Fibroblast of peridontal ligament (primary cell): Measurements from ENCODE around the gene SPEG.
A peak's percentile ranks its signal among the peaks of the same experiment; 100 is the strongest.

Experiments used
- DNase-seq: peaks from one replicate; pipeline ENCODE4 v3.0.0-alpha.2; 2010; ENCODE audit errors: extremely low read depth

SPEG gene

DNA sequence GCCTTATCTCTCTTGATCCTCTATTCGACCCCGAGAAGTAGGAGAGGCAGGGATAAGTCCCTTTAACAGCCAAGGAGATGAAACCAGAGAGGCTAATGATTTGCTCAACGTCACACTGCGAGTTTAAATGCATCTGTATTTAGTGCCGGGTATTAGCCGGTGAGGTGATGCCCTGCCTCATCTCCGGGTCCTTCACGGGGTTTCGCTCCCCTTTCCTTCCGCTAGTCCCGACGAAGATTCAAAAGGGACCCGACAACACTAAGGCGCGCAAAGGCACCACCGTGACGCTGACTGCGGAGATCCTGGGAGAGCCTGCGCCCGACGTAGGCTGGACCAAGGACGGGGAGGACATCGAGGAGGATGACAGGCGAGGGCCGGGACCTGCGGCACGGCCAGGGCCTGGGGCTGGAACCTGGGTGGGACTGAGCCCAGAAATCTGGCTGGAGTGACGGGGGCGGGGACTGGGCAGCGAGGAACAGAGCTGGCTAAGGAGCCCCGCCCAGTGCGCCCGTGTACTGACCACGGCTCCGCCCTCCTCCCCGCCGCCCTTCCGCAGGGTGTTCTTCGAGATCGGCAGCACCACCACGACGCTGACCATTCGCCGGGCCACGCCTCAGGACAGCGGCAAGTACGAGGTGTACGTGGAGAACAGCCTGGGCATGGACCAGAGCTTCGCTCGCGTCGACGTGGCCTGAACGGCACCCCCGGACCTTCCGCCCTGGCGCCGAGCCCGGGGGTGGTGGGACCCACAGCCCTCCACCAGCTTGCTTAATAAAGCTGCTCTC is 63.0 kb downstream of the SPEG start:
- peak; percentile 62 for DNase-seq

DNA sequence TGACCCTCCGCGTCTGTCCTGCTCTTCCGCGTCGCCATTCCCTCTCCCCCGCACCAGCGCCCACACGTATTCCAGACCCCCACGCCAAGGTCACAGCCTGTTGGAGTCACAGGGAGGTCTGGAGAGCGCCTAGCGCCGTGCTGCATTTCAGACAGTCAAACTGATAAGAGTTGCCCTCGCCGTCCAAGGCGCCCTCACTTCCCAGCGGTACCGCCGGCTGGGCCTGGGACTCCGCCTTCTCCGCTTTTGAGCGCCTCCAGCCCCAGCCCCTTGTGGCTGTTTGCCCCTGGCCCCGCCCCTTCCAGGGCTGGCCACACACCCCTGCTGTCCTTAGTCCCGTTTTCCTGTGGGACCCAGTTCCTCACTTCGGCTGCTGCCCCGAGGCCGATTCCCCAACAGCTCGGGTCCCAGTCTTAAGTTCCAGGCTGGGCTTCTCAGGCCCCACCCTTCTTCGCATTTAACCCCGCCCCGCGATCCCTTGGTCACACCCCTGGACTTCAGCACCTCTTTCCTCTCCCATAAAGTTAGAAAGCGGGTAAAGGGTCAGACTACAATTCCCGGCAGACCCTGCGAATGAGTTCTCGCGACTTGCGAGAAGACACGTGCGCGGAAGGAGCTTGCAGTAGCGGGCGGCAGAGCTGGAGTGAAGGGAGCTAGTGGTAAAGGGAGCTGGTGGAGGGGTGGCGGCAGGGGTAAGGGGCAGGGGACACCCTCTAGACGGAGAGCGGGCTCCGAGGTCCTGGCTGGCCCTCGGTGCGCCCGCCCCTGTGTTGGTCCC is 63.8 kb downstream of the SPEG start, which contains the start of gene GMPPA:
Gene GMPPA (plus strand): TSS at position 612 of the 778 bp plus-strand sequence. CDS start 1,085 bp downstream, outside the sequence.
- DNase-seq, result peak; percentile 99

DNA sequence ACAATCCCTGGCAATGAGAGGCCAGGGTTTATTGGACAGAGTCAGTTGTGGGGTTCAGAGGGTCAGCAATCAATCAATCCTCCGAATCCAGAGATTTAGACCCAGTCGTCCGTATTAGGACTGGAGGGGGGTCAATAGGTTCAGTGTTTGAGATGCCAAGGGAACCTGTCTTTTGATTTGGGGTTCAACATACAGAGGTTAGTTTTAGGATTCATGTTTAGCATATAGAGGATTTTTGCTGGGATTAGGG is 64.3 kb downstream of the SPEG start:
- DNase-seq, result no peak

DNA sequence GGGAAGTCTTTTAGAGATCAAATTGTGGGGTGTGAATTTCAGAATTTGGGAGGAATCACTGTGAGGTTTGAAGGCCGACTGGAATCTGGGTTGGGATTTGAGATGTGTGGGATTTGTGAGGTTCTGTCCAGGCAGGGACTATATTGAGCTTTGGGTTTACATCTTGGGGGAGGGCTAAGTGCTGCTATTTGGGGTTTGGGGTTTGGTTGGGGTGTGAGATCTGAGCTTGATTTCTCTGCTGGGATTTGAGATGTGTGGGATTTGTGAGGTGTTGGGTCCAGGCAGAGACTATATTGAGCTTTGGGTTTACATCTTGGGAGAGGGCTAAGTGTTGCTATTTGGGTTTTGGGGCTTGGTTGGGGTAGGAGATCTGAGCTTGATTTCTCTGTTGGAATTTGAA is 64.9 kb downstream of the SPEG start:
- DNase-seq, result no peak

DNA sequence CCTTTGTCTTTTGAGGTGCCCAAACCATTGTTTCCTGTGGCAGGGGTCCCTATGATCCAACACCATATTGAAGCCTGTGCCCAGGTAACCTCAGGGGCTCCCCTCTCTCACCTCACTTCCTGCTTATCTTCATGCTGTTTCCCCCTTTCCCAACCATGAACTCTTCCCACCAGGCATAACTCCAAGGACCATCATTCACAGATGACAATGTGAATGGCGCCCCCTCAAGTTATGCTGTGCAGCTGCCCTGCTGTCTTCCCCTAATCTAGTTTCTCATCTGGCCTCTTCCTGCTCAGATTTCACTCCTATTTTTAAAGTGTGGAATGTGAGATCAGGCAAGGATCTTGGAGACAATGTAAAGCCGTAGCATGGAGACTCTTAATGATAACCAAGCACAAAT is 65.5 kb downstream of the SPEG start:
- peak; percentile 29 for DNase-seq

DNA sequence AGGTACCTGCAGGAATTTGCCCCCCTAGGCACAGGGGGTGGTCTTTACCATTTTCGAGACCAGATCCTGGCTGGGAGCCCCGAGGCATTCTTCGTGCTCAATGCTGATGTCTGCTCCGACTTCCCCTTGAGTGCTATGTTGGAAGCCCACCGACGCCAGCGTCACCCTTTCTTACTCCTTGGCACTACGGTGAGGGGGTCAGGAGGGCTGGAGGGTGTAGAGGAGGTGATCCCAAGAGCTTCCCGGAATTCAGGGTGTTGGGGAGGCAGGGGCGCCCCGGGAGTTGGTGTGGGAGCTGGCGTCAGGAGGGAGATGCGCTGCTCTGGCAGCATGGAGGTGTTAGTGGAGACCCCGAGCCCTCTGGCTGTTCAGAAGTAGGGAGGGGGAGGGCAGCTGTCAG is 67.2 kb downstream of the SPEG start:
- no peak for DNase-seq

DNA sequence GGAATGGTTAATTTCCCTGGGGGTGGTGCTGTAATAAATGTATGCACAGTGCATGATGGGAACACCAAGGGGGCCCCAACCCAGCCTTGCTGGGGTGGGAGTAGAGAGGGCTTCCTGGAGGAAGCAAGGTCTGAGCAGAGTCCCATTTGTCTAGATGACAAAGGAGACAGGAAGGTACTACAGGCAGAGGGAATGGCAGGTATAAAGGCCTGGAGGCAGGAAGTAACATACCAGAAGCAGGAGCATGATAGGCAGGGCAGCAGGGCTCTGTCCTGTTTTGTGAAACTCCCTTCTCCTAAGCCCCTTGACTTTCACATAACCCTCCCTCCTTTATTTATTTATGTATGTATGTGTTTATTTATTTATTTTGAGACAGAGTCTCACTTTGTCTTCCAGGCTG is 68.0 kb downstream of the SPEG start:
- no peak for DNase-seq

DNA sequence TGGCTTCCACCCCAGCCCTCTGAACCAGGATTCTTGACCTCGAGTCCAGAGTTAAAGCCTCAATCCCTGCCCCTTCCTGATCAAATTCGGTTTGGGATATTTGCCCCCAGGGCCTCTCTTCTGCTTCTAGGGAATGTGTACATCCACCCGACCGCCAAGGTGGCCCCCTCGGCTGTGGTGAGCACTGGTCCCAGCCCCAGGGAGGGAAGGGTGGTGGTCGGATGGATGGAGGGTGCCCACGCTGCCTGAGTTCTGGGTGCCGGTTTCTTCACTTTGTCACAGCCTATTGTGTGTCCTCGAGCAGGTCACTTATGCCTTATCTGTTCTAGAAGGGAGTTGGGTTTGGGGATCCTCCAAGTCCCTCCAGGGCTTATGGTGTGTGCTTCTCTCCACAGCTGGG is 70.9 kb downstream of the SPEG start:
- DNase-seq, result no peak

DNA sequence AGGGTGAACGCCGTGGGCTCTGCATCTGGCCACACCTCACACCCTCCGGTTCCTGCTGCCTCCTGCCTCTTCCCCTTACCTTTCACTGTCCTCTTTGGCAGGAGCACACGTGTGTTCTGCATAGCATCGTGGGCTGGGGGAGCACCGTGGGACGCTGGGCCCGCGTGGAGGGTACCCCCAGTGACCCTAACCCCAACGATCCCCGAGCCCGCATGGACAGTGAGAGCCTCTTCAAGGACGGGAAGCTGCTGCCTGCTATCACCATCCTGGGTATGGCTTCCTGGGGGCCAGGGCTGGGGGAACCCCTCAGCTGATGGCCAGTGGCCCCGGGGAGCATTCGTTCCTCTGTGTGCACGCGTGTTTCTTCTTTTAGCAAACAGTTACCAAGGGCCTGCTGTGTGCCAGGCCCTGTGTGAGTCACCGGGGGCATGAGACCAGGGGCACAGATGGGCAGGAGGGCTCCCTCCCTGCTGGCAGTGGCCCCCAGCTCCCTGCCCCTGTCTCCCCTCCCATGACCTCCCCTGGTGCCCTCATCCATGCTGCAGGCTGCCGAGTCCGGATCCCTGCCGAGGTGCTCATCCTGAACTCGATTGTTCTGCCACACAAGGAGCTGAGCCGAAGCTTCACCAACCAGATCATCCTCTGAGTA is 71.6 kb downstream of the SPEG start:
- DNase-seq, result no peak

DNA sequence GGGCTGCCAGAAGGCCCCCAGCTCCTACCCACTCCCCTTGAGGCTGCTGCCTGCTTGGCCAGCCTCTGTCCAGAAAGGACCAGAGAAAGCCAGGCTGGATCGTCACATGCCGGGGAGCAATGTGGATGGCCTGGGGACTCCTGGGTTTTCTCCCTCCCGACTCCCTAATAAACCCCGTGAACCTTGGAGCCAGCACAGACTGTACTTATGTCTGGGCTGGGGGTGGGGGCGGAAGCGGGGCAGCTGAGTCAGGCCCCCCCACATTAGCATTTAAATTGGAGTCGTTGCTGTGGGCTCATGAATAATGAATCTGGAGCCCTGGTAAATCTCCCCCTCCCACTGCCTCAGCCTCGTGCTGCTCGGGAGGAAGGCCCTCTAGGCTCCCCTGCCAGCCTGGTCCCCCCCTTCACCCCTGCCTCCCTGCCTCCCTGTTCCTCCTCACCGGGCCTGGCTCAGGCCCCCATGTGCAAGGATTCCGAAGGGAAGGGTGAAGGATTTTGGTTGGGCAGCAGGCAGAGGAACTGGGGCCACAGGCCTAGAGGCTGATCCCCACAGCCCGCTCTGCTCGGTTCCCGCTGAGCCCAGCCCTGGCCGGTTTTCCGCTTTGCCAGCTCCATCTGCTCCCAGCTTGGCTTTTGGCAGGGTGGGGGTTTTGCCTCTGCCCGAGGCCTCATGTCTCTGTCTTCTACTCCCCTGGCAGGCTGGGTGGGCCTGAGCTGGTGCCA is 72.3 kb downstream of the SPEG start:
- DNase-seq, result no peak

DNA sequence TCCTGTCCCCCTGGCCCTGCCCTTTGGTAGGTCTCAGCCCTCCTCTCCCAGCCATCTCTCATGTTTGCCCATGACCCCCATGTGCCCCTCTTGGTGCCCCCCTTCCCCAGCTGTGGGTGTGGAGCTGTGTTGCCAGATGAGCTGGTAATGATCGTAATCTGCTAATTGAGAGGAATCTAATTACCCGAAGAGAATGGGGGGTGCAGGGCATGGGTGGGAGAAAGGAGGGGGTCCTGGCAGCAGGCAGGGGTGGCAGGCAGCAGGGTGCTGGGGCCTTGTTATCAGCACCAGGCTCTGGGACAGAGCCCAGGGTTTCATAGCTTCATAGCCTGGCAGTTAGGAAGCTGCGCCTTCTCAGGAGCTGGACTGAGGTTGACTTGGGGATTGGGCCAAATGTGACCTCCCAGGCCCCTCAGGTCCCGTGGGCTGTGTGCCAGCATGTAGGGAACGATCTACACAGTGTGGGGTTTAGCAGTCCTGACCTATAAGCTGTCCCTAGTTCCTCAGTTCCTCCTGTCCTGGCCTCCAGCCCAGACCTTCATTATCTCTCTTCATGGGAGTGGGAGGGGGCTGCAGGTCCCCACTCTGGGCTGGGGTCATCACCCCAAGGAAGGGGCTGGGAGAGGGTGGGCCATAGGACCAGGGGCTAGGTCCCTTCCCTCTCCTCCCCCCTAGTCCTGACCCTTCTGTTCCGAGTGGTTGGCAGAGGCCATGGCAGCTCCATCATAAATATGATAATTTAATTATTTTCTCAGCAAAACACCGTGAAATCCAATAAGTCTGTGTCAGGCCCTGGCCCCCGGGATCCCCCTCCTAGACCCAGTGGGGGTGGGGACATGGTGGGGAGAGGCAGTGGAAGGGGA is 73.2 kb downstream of the SPEG start:
- DNase-seq, result no peak

DNA sequence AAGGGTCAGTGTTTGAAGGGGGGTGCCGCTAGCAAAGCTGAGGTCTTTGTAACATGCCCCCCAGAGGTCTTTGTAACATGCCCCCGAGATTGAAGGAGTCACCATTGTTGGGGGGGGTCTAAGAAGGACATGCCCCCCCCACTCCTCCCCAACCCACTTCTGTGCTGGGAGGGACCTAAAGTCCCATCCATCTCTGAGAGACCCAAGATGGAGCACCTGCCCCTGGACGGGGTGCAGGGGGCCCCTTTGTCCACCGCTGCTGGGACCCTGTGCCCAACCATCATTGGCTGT is 73.7 kb downstream of the SPEG start:
- DNase-seq, result no peak

DNA sequence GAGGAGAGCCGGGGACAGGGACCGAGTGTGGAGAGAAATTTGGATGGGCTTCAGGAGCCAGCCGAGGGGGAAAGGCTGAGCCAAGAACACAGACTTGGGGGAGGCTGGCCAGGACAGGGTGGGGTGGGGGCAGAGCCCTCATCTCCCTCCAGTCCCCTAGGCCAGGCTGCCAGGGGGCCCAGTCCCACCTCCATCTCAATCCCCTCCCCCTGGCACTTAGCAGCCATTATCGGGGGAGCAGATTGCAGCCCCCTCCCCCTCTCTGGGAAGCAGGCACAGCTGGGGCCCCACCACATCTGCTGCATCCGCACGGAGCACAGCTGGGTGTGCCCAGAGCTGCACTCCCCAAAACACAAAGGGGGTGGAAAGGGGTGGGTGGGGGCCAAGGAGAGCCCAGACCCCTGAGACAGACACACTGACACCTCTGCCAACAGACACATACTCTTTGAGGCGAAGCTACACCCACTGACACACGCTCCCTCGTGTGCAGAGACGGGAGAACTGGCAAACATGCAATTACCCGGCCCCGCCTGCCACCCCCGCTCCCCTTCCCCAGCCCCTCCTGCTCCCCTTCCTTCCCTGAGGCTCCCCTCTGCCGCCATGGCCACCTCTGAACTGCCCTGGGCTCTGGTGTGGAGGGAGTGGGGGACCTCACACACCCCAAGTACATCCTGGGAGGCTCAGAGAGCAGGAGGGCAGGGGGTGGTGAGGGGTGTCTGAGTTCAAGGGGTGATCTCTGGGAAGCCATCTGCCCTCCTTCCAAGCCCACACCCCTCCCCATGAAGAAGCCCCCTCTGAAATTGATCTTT is 74.5 kb downstream of the SPEG start:
- no peak for DNase-seq

DNA sequence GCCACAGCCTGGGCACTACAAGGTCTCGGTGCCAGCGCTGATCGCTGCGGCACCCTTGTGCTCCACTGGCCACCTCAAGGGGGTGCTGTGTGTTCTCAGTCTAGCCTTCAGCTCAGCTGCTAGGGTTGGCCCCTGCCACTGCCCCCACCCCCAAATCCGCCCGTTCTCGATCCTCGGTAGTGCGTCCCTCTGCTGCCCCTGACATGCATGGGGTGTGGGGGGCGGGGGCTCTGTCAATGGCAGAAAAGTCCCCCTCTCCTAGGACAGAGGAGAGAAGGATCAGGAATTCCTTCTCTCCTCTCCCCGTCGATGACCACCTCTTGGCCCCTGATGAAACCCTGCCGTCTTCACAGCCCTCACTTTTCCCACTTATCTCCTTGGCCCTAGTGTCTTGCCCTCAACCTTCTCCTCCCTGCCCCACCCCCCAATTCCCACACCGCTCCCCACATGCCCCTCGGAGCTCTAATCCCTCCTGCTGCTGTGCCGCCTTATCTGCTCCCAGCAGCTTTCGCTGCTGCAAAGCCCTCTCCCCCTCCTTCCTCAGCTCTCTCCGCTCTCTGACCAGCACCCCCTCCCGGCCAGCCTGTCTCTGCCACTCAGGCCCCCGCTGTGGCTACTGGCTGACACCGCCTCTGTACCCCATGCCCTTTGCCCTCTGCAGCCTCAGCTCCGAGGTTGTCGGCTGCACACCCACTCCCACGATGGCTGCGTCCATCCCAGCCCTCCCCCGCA is 75.3 kb downstream of the SPEG start:
- DNase-seq, result peak; percentile 45

DNA sequence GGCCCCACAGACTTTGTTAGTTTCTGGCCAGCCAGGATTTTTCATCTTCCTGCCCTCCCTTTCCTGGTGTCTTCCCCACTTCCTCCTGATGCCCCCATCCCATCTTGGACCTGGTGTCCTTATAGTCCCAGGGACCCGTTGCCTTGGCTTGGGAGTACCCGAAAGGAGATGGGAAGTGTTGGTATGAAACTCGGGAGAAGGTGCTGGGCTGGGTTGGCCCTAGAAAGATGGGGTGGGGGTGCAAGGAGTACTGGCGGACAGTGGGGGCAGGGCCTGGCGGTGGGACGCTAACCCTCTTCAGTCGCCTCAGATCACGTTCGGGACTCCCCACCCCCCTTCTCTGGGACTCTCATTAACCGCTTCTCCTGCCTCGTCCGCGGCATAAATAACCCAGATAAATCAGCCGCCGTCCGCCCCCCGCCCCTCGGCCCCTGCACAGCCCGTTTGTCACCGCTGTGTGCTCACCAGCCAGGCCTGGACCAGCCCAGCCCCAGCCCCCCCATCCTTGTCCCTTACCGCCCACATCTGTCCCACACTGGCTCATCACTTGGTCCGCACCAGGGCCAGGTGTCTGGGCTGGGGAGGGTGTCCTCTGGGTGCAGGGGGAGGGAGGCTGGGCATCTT is 76.0 kb downstream of the SPEG start:
- no peak for DNase-seq

DNA sequence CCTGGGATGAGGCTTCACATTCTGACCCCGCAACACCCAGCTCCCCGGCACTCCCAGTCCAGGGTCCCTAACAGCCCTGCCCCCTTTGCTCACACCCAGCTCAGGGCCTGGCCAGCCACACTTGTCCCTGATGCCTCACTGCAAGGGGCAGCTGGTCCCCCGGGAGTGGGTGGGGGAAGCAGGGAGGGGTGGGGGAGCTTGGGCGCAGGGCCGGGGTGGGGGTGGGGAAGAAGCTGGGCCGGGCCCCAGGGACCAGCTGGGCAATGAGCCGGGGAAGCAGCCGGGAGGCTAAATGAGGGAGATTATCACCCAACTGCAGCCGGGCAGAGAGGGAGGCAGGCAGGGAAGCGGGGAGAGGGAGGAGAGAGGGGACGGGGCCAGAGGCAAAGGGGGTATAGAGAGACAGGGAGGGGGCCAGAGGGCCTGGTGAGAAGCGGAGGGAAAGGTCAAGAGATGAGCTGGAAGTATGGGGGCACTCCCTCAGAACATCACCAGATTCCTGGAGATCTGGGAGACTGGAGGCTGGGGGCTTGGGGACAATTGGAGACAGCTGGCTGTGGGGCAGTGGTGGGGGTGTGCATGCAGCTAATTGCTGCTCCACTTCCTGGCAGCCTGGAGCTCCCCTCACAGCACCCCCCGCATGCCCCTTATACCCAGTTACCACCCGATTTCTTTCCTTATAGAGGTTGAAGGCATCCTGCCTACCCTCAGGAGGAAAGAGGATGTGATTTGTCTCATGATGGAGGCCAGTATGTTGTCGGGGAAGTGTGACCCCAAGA is 77.1 kb downstream of the SPEG start:
- DNase-seq, result no peak

DNA sequence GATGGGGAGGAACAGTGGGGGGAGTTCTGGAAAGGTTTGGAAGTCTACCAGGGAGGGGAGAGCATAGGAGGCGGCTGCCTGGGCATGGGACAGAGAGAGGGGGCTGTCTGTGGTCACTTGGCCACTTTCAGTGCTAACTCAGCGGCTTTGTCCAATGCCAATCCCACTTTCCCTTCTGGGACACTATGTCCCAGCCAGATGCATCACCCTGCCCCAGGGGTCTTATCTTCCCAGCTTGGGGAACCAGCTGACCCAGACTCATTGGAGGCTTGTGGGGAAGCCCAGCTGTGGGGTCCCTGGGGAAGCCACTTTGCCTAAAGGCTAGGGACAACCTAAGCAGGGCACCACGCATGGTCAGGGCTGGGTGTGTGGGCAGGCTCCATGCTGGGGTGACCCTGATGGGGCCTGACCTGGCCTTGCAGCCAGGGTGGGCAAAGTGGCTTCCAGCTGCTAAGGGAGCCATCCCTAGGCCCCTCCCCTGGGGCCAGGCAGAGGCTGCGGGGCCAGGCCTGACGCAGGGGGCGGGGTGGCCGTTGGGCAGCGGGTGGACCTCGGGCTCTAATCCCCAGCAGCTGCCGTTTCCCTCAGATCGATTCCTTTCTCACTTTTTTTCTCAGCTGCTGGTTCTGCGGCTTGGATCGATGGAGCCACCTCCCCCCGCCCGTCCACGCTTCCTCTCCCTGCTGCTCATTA is 78.0 kb downstream of the SPEG start:
- no peak for DNase-seq

DNA sequence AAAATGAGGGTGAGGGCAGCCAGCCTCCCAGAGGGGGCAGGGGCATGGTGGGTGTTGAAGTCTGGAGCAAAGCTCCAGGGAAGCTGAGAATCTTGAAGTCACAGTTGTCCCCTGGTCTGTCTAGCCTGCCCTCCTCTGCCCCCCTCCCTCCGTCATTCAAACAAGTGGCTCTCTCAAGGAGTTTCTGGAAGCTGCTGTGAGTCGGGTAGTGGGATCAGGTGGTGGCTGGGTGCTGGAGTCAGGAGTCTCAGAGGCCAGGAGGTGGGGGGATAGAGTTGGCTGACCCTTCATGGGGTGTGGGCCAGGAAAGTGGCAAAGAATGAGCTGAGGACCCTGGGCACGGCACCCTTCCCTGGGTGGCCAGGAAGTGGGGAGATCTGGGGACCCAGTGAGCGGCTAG is 79.1 kb downstream of the SPEG start:
- DNase-seq, result no peak
